Head of caudate nucleus (tissue), 42 donors: ENCODE data around the gene EEF2K.
A peak's percentile ranks its signal among the peaks of the same experiment; 100 is the strongest.

Experiments
- DNase-seq, 42 donors: peaks; one replicate each; pipeline versions ENCODE4 v3.0.0 to v3.0.0-alpha.2; 2020 to 2021; ENCODE audit warnings: mixed read lengths in 7 of 42
- intact Hi-C: fragments of 100-400 bp; cut with DNase I; formaldehyde crosslinking; loops from one replicate; pipeline ENCODE4 v1.15.0; 2022

Gene EEF2K

GRCh38 chr16:22272870-22273650 lies 67.0 kb downstream of the EEF2K start:
- intact Hi-C loops, result no loop called here

DNA sequence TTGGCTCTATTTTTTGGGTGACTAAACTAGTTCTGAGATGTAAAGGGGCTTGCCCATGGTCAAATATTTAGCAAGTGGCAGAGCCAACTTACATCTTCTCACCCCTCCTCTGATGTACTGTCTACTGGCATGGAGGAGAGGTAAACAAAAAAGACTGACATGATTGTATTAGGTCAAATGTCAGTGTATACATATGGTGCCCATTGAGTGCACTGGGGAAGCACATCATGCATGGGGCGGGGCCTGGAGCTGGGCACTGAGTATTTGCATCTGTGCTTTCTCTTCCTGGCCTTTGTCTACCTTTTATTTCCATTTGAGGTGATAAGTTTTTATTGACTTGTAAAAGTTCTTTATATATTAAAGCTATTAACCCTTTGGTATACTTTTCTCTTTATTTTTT lies 68.8 kb downstream of the EEF2K start:
- DNase-seq, result no peak
- intact Hi-C loops, result no loop called here

More at GRCh38 chr16:22272870-22273650, 67.0 kb downstream of the EEF2K start:
- no peak for DNase-seq

GRCh38 chr16:22278441-22279230 lies 72.6 kb downstream of the EEF2K start:
- no peak for DNase-seq
- intact Hi-C loops, result no loop called here

DNA sequence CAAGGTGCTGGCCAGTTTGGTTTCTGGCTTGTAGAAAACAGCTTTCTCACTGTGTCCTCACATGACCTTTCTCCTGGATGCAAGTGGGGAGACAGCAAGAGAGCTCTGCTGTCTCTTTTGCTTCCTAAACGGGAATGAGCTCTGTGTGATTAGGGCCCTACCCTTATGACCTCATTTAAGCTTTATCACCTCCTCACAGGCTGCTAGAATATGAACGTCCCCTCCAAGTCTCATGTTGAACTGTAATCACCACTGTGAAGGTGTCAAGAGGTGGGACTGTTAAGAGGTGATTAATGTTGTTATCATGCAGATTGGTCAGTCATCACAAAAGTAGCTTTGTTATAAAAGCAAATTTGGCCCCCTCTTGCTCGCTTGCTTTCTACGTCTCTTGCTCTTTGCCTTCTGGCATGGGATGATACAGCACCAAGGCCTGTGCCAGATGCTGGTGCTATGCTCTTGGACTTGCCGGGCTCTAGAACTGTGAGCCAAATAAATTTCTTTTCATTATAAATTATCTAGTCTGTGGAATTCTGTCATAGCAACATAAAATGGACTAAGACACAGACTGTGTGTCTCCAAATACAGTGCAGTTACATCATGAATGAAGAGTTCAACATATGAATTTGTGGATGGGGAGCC lies 76.3 kb downstream of the EEF2K start:
- intact Hi-C loops, result no loop called here
- DNase-seq, result no peak

GRCh38 chr16:22284637-22285036 lies 78.6 kb downstream of the EEF2K start:
- intact Hi-C loops, result no loop called here
- no peak for DNase-seq

DNA sequence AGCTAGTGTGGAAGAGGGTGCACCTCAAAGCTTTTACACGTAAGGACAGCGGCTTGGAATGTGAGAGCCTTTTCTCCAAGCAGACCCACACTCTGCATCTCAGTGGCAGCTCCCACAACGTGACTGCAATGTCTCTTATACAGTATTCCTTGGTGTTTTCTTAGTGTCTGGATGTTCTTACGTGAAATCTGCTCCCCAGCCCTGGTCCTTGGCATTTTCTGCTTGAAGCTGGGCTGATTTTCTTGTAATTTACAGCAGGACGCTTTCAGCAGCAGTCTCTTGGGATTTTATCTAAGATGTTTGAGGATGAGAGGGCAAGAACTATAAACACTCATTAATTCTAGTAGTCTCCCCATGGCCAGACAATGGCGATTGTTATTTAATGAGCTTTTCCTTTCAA lies 79.0 kb downstream of the EEF2K start:
- DNase-seq, result no peak
- intact Hi-C loops, result no loop called here

- no peak for DNase-seq
- intact Hi-C loops, result no loop called here
Measured at GRCh38 chr16:22291020-22291419, 84.9 kb downstream of the EEF2K start.

DNA sequence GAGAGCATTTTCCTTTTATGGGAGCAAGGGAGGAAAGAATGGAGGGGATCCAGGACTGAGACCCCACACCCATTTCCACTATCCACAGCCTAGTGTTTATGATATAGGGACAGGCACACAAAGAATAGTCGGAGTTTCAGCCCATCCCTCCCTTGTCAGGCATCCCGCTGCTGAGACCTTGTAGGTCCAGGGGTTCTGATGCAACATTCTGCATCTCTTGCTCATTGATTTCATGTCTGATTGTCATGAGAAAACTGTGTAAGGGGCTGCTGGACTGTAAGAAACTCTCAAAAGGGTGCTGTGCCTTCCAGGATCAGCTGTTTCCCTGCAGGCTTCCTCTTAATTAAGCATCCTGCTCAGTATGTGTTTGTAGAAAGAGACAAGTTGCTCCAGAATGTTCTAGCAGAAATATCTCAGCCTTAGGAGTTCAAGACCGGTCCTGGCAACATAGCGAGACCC lies 85.8 kb downstream of the EEF2K start:
- intact Hi-C loops, result no loop called here

GRCh38 chr16:22292320-22292719 lies 86.2 kb downstream of the EEF2K start:
- DNase-seq, result no peak
- intact Hi-C loops, result no loop called here

More for the DNA sequence above, 85.8 kb downstream of the EEF2K start:
- DNase-seq, result no peak

GRCh38 chr16:22293137-22294106 lies 87.3 kb downstream of the EEF2K start:
- no peak for DNase-seq
- intact Hi-C loops, result no loop called here

DNA sequence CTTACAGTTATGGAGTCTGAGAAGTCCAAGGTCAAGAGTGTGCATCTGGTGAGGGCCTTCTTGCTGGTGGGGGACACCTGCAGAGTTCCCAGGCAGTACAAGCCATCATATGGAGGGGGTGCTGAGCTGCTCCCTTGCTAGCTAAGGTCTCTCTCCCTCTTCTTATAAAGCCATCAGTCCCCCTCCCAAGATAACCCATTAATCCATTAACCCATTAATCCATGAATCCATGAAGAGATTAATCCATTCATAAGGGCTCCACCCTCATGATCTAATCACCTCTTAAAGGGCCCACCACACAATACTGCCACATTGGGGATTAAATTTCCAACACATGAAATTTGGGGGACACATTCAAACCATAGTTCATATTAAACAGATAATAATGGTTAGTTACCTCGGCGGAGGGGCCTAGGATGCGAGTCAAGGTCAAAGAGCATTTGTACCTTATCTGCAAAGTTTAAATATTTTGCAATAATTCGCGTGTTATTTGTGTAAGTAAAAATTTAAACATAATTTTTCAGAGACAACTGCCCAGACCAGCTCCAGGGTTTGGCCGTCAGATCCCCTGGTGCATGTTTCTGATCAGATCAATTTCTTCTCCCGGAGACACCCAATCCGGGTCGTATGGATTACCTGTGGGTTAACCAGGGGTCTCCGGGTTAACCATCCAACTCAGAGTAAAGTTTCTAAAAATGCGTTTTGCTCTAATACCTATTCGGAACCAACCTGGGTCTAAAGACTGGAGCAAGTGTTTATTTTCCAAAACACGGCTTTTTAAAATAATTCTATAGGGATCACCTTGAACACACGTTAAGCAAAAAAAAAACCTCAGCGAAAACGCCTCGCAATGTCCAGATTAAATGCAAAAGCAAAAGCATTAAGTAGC lies 90.4 kb downstream of the EEF2K start:
- DNase-seq, result peak in 8 of 42 donors; percentile 7 to 49 (median 16)
- intact Hi-C loops, result loop anchor here (2.0 to 5.0 kb wide), 3 partner anchors 78 to 339 kb away; partner anchors contain the start of gene CDR2

- DNase-seq, result peak; percentile 97 to 100 (median 99)
- intact Hi-C loops, result loop anchor here (2.0 to 5.0 kb wide), 3 partner anchors 78 to 340 kb away; partner anchors contain the start of gene CDR2
Measured at GRCh38 chr16:22297114-22297870, 91.2 kb downstream of the EEF2K start, which contains the start of gene POLR3E. Gene POLR3E (plus strand): TSS chr16:22297409. CDS start chr16:22302969, 5,560 bp downstream.

- intact Hi-C loops, result loop anchor here (2.0 to 5.0 kb wide), 3 partner anchors 77 to 341 kb away; partner anchors contain the start of gene CDR2
- peak in 41 of 42 donors; percentile 38 to 90 (median 73) for DNase-seq
Measured at GRCh38 chr16:22297871-22298733, 92.0 kb downstream of the EEF2K start.

DNA sequence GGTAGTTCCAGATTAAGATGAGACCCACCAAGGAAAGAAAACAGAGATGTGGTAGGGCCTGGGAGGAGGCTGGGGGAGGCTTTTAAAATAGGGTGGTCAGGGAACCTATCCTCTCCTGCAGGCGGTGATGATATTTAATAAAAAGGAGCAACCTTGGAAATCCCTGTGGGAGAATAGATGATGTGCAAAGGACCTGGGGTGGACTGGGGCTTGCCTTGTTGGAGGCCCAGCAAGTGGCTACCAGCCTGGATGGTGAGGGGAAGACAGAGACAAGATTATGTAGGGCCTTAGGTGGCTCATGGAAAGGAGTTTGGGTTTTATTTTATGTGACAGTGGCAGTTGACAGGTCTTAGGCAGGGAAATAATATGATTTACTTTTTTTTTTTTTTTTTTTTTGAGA lies 93.0 kb downstream of the EEF2K start:
- intact Hi-C loops, result loop anchor here (5.0 kb wide), 1 partner anchor 342 kb away; no protein-coding TSS in a partner anchor
- DNase-seq, result no peak

- intact Hi-C loops, result loop anchor here (5.0 kb wide), 1 partner anchor 293 kb away; the partner anchor contains the start of gene MOSMO
- peak; percentile 64 to 90 (median 80) for DNase-seq
Measured at GRCh38 chr16:22300427-22301071, 94.5 kb downstream of the EEF2K start.
